Measurements from ENCODE around the gene EDRF1. TPM values are rescaled to one million over a fixed set of nuclear protein-coding genes. Genes with fewer than 3 reads are reported as not detected.

EDRF1 gene
- polyA plus RNA-seq, 1 donor (not counting 4 experiments of a cell fraction or from before 2014, with no cell fraction given), result 20.4 TPM

GRCh38 chr10:125802131-125802530, 82.6 kb downstream of the EDRF1 start:
- H3K9ac ChIP-seq (ENCODE audit: control insufficient read depth, extremely low read depth, insufficient read depth, low read length), result no peak overlapping the region
- H3K9me1 ChIP-seq (ENCODE audit: control insufficient read depth, extremely low read depth, insufficient read depth, low read length), result no peaks in the 10 kb centered on the region
- H3K9me3 ChIP-seq (ENCODE audit: control insufficient read depth, low read depth, low read length), result no peaks in the 10 kb centered on the region
- H3K4me2 ChIP-seq (ENCODE audit: control insufficient read depth, extremely low read depth, insufficient read depth, low read depth, low read length), result no peak overlapping the region
- dilution Hi-C loops (cut with MboI; ENCODE audit: extremely low pct_ligation_motif_present, low sequenced_read_pairs), result no loop called here
- H3K4me3 ChIP-seq (ENCODE audit: control insufficient read depth in 2 of 3, extremely low read depth in 1 of 3, insufficient read depth in 2 of 3, low read depth in 1 of 3, low read length in 3 of 3), result no peak overlapping the region
- H3K4me1 ChIP-seq (ENCODE audit: control insufficient read depth, extremely low read depth, insufficient read depth, low read length), result peaks cover 7% of the 10 kb centered on the region
- H3K27ac ChIP-seq (ENCODE audit: control insufficient read depth, insufficient read depth, low read length), result no peak overlapping the region
- no peaks in the 10 kb centered on the region for H4K20me1 ChIP-seq (ENCODE audit: control insufficient read depth, extremely low read depth, insufficient read depth, low read length)
- TF ChIP-seq, protein P1, sequence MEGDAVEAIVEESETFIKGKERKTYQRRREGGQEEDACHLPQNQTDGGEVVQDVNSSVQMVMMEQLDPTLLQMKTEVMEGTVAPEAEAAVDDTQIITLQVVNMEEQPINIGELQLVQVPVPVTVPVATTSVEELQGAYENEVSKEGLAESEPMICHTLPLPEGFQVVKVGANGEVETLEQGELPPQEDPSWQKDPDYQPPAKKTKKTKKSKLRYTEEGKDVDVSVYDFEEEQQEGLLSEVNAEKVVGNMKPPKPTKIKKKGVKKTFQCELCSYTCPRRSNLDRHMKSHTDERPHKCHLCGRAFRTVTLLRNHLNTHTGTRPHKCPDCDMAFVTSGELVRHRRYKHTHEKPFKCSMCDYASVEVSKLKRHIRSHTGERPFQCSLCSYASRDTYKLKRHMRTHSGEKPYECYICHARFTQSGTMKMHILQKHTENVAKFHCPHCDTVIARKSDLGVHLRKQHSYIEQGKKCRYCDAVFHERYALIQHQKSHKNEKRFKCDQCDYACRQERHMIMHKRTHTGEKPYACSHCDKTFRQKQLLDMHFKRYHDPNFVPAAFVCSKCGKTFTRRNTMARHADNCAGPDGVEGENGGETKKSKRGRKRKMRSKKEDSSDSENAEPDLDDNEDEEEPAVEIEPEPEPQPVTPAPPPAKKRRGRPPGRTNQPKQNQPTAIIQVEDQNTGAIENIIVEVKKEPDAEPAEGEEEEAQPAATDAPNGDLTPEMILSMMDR (optimal IDR thresholded peaks at IDR 0.05 in 1 of 3, IDR thresholded peaks at IDR 0.05 in 1 of 3, conservative IDR thresholded peaks at IDR 0.05 in 1 of 3; ENCODE audit: extremely low read depth in 1 of 3, insufficient read depth in 2 of 3, low read length in 3 of 3), result no peak
- TF ChIP-seq EZH2 (IDR thresholded peaks at IDR 0.05; ENCODE audit: low read length), result no peak
- H3K27me3 ChIP-seq (ENCODE audit: control insufficient read depth, extremely low read depth, insufficient read depth, low read length), result no peaks in the 10 kb centered on the region
- DNase-seq (ENCODE audit: low read depth, low spot score) (no peak), FAIRE-seq (no peak)
- H3K79me2 ChIP-seq (ENCODE audit: control insufficient read depth, insufficient read depth, low read length), result no peaks in the 10 kb centered on the region
- H3K36me3 ChIP-seq (ENCODE audit: control insufficient read depth in 2 of 2, extremely low read depth in 1 of 2, insufficient read depth in 2 of 2, low read length in 2 of 2), result peaks cover 8 to 16% of the 10 kb centered on the region in 2 experiments
- H2AFZ ChIP-seq (ENCODE audit: control insufficient read depth, low read length), result no peak overlapping the region

GRCh38 chr10:125802739-125803138, 83.2 kb downstream of the EDRF1 start:
- Histone ChIP-seq H2AFZ (ENCODE audit: control insufficient read depth, low read length) (no peak overlapping the region), H3K27ac (ENCODE audit: control insufficient read depth, insufficient read depth, low read length) (no peak overlapping the region), H3K9me1 (ENCODE audit: control insufficient read depth, extremely low read depth, insufficient read depth, low read length) (no peaks in the 10 kb centered on the region), H3K4me3 (ENCODE audit: control insufficient read depth in 2 of 3, extremely low read depth in 1 of 3, insufficient read depth in 2 of 3, low read depth in 1 of 3, low read length in 3 of 3) (no peak overlapping the region), H4K20me1 (ENCODE audit: control insufficient read depth, extremely low read depth, insufficient read depth, low read length) (no peaks in the 10 kb centered on the region), H3K9me3 (ENCODE audit: control insufficient read depth, low read depth, low read length) (no peaks in the 10 kb centered on the region), H3K79me2 (ENCODE audit: control insufficient read depth, insufficient read depth, low read length) (no peaks in the 10 kb centered on the region), H3K36me3 (ENCODE audit: control insufficient read depth in 2 of 2, extremely low read depth in 1 of 2, insufficient read depth in 2 of 2, low read length in 2 of 2) (peaks cover 11 to 14% of the 10 kb centered on the region in 2 experiments), H3K27me3 (ENCODE audit: control insufficient read depth, extremely low read depth, insufficient read depth, low read length) (no peaks in the 10 kb centered on the region), H3K4me1 (ENCODE audit: control insufficient read depth, extremely low read depth, insufficient read depth, low read length) (peaks cover 7% of the 10 kb centered on the region), H3K9ac (ENCODE audit: control insufficient read depth, extremely low read depth, insufficient read depth, low read length) (no peak overlapping the region), H3K4me2 (ENCODE audit: control insufficient read depth, extremely low read depth, insufficient read depth, low read depth, low read length) (no peak overlapping the region)
- TF ChIP-seq, protein P1 (optimal IDR thresholded peaks at IDR 0.05 in 1 of 3, IDR thresholded peaks at IDR 0.05 in 1 of 3, conservative IDR thresholded peaks at IDR 0.05 in 1 of 3; ENCODE audit: extremely low read depth in 1 of 3, insufficient read depth in 2 of 3, low read length in 3 of 3), result no peak
- TF ChIP-seq EZH2 (IDR thresholded peaks at IDR 0.05; ENCODE audit: low read length), result no peak
- DNase-seq (ENCODE audit: low read depth, low spot score) (no peak), FAIRE-seq (peak; percentile 49)
- dilution Hi-C loops (cut with MboI; ENCODE audit: extremely low pct_ligation_motif_present, low sequenced_read_pairs), result no loop called here

All from keratinocyte (primary cell).